Glomerular visceral epithelial cell (primary cell): ENCODE data around the gene GID8.
A peak's percentile ranks its signal among the peaks of the same experiment; 100 is the strongest.

Experiments
- DNase-seq: peaks from one replicate; pipeline ENCODE4 v3.0.0-alpha.2; 2016; ENCODE audit errors: extremely low spot score

The GID8 gene

DNA sequence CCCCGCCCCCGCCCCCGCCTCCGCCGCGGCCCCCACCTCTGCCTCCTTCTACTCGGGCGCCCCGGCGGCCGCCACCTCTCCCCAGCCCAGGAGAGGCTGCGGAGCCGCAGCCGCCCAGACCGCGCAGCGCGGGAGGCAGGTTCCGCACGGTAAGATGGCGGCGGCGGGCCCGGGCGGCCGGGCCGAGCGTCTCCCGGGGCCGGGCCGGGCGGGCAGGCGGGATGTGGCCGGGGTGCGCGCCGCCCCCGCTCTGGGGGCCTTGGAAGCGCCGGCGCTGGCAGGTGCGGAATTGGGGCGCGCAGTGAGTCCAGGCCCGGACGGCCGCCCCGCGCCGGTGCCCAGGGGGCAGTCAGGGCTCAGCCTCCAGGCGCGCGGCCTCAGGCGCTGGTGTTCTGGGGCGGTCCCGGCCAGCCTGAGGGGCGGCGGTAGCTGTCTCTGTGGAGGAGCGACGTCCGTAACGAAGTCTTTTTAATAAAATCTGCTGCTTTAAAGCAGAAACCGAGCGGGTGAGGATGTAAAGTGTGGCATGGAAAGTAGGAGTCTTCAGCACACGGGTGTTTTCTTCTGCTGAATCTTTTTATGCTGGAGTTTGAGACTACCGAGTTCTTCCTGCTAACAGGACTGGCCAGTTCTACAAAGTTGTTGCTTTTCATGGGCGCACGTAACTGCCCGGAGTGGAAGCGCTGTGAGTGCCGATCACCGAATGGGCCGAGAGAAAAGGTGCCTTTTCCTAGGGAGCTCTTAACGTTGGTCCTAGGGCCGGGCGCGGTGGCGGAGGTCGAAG, at the start of gene GID8:
Gene GID8, plus strand, starts transcription at position 43 of the 784 bp plus-strand sequence. CDS start 3,356 bp downstream, outside the sequence.
- peak; percentile 59 for DNase-seq

DNA sequence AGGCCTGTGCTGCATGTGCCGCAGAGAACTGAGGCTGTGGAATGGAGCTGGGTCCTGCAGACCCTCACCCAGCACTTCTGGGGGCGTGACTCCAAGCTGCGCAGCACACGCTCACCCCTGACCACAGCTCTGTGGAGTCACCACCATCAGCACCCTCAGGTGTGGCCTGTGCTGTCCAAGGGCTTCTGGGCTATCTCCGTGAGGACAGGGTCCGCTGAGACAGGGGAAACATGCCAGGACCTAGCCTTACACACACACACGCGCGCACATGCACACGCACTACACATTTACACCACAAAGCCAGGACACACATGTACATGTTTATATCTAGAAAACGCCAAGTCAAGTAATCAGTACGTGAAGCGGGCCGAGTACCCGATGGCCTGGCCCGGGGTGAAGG, 49.5 kb upstream of the GID8 start:
- no peak for DNase-seq

DNA sequence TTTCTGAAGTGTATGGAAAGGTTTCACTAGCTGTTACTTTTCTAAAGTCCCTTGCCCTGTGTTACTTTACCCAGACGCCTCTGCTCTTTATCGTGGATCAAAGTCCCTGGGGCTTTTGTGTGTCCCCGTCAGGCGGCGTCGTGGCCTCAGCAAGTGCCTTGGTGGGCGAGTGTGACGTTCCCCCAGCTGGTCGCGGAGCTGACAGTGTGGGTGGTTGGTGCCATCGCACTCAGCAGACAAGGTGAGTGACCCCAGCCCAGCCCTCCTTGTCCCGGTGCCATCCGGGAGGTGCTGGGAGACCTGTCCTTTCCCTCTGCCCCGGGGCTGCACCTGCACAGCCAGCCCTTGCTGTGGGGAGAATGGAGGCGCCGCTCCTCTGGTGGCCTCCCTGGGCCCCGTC, 49.0 kb upstream of the GID8 start:
- DNase-seq, result no peak

DNA sequence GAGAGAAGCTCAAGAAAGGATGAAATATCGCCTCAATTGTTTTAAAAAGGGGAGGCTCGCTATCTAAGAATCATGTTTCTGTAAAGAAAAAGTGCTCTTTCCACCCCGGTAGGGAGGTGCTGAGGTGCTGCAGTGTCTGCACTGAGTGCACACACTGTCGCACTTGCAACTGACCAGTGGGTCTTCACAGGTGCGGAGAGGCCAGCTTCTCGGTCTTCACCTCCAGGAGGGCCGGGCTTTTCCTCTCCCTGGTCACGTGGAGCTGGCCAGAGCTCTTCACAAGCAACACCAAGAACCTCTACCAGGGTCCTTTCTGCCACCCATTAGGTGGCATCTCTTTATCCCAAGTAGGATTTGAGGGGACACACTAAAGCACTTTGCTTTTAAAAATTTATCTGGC, 48.5 kb upstream of the GID8 start:
- no peak for DNase-seq

DNA sequence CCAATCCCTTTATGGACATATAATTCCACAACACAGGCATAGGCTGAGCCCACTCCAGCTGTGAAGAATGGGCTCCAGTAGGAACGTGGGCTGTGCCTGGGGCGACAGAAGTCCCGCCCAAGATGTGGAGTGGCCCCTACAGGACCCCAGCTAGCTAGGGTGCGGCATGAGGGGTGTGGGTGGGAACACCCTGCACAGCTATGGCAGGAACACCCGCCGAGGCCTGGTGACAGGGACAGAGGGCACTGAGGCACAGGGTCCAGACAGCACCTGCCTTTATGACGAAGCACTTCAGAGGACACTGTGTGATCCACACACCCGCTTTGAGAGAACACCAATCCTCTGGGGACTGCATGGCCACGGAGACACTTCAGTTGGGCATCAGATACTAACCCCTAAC, 48.1 kb upstream of the GID8 start:
- DNase-seq, result no peak

DNA sequence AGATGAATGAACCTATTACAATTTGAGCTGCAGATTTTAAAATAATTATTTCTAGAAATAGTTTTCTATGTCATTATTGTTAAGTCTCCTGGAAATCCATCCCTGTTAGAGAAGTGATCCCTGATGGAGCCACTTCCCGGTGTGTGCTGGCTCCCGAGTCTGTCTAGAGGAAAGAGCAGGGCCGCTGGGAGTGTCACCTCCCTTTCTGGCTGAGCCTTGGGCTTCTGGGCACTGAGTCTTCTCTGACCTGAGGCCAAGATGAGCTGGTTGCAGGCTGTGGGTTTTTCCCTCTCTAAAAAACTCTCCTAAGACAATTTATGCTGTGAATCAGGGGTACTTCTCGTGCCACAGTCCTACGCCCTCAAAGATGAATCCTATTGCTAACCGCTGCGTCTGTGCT, 47.5 kb upstream of the GID8 start:
- DNase-seq, result no peak

DNA sequence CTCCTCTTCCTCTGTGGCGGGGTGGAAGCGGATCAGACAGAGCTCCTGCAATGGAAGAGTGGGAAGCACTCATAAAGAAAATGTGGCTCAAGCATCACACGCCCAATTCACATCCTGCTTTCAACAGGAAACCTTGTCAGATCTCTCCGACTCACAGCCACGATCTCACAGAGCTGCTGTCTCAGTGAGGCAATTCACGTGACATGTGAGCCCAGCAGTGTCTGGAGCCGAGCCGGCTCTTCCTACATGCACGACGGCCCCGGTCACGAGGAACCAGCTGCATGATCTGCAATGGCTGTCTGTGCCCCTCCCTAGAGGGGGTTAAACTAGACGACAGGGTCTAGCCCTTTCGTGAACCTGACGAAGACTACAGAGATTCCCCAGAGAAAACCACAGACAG, 46.8 kb upstream of the GID8 start:
- DNase-seq, result no peak

DNA sequence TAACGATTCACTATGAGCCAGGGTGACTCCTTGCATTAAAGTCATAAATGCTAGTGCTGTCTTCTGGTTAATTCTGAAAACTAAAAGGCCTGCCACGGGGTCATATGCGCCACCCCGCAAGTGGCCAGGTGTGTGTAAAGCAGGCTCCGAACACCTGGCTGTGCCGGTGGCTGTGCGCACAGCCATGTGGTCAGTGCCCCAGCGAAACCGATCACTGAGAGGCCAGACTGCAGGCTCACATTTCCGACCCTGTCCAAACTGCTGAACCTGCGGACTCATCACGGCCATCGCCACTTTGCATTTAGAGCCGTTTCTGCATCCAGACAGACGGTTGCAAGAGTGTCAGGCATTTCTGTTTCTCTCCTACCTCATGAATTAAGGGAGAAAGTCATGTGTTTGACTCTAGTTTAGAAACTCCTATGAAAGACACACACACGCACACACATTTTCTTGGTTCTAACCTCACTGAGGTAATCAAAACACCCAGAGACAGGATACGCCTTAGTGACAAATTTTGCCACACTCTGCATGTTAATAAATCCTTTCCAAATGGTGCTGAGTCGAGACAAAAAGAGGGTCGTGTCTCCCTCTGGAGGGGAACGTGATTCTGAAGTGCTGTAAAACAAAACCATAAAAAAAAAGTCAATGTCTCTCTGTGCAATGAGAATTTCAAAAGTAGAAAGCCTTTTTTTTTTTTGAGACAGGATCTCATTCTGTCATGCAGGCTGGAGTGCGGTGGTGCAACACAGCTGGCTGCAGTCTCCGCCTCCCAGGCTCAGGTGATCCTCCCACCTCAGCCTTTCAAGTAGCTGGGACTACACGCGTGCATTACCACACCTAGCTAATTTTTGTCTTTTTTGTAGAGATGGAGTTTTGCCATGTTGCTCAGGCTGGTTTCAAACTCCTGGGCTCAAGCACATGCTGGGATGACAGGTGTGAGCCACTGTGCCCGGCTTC, 45.3 kb upstream of the GID8 start:
- DNase-seq, result no peak

DNA sequence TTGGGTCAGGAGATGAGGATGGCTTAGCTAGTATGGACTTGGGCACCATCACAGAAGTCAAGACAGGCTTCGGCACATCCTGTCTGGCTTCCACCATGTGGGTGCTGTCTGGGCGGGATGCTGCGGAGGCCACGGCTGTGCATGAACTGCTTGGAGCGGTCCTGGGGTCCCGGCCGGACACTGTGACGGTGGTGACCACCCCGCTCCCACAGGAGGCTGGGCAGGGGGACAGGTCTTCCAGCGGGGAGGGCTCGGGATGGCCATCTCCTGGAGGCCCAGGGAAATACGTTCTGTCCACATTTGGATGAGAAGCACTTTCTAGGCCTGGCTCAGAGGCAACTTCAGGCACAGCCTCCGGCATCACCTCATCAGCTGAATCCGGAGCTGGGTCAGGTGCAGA, 44.2 kb upstream of the GID8 start:
- DNase-seq, result no peak

DNA sequence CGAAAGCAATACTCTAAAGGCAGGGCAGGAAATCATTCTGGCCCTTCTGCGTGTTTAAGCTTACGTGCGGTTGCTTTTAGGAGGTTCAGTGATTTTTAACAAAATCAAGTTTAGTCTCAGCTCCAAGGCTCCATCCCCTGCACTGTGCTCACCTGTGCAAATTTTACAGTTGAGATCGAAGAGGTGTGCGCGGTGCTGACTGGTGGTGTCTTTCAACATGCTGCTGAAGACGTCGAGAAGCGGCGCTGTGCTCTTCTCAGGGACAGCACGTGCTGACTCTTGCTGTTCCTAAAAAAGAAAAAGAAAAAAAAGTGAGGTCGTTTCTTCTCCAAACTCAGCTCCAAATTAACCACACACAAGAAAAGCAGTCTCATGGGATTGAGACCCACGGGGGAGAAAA, 43.7 kb upstream of the GID8 start:
- DNase-seq, result no peak

DNA sequence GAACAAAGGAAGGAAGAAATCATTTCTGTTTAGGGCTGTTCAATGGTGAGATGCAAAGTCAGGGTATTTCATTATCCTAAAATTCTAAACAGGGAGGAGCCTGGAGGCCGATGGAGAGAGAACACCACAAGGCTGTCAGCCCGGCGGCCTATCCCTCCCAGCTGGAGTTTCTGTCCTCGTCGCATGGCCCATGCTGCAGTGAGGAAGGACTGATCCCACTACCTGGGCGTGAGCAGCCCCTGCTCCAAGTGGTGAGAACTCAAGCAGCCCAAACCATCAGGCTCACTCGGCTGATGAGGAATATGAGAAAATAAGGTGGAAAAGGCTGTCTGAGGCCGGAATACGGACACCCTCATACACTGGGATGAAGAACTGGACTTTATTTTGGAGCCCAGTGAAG, 42.4 kb upstream of the GID8 start:
- no peak for DNase-seq

DNA sequence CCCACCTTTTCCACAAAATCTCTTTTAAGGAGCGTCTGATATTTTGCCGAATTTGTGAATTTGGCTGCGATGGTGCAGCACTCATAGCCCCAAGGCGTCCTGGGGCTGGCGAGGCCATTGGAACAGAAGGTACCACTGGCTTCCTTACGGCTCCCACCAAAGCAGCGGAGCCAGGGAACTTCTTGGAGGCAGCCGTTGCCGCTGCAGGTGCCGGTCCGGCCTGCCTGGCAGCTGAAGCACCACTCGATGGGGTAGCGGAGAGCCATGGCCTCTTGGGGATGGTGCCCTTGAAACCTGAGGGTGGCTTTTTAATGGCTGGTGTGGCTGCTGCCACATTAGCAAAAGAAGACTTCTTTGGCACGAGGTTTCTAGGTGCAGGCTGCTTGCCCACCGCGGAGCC, 41.4 kb upstream of the GID8 start:
- no peak for DNase-seq

DNA sequence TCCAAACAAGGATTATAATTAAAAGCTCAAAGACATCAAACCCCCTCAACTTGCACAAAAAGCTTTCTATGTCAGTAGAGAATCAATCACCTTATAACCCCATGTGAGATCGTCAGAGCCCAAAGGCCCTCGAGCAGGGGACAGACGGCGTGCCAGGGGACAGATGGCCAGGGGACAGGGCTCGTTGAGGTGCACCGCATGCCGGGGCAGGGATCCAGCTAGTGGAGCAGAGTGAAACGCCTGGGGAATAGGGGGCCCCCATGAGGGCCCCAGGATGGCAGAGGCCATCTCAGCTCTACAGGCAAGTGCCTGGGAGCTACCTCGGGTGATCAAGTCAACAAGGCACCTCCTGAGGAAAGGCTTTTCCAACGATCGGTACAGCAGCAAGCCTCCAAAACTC, 40.3 kb upstream of the GID8 start:
- no peak for DNase-seq

DNA sequence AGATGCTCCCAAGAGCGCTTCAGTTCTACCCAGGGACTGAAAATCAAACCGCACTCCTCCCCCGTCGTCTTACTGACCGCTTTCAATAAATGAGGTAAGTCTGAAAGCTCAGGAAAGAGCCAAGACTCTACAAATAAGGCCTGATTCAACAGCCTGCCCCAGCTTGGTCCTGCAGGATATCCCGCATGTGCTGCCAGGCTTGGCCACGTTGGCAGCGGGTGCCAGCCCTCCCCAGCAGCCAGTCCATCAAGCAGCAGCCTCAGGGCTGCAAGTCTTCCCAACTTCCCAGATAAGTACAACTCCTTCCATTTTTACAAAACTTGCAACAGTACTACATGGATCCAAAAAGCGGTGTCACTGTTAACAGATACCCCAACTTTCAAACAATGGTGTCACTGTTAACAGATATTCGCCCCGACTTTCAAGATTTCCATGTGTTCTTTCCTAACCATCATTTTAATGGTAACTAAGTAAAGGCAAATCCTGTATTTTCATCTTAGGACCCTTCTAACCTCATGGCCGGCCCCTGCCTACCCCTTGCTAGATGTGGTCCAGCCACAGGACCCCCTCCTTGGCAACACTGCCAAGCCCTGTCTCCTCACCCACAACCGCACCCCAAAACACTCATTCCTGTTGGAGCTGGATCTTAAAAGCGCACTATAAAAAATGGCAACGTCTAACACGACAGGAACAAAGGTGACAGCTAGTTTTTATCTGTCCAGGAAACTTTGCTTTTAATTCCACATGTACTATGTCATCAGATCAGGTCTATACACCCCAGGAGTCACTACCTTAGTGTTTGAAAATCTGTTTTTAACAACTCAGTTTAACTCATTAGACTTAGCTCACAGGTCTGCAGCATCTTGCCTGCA, 39.6 kb upstream of the GID8 start:
- no peak for DNase-seq

DNA sequence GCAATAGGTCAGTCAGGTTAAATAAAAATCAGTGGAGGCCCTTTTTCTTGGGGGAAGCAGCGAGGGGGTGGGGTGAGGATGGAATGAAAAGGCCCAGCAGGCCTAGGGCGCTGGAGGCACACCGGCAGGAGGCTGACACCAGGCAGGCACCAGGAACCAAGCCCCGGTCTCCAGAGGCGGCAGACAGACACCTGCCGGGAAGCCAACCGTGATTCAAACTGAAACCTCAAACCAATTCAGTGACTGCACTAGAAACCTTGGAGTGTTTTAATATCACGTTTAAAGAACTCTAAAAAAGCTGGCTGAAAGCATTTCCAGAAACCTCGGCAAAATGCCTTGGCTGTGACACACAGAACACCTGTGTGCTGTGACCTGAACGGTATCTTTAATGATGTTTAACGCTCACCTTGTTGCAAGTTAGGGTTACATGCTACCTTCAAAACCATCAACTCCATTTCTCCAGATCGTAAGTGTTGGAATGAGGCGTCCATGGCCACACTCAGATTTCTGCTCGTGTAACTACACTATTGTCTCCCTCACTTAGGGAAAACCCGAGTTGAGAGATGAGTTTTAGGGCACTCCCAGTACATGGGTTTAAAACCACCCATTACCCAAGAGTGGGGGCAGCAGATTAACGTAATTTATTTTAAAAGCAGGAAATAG, 38.8 kb upstream of the GID8 start:
- no peak for DNase-seq

DNA sequence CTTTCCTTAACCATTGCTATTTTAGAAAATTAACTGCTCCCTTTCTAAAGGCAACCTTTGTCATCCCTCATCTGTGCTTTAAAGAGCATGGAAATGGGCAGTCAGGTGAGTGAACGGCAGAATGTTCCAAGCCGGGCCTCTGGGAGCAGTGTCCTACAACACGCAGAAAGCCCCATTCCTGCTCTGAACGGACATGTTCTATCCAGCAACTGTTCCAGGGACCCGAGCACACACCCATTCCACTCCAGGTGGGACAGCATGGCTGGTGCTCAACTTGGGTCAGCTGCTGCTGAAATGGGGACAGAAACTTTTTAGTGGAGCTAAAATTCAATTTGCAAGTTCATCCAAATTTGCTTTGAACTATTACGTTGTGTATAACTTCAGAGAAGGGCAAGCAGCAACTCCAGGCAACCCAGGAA, 38.3 kb upstream of the GID8 start:
- DNase-seq, result no peak

DNA sequence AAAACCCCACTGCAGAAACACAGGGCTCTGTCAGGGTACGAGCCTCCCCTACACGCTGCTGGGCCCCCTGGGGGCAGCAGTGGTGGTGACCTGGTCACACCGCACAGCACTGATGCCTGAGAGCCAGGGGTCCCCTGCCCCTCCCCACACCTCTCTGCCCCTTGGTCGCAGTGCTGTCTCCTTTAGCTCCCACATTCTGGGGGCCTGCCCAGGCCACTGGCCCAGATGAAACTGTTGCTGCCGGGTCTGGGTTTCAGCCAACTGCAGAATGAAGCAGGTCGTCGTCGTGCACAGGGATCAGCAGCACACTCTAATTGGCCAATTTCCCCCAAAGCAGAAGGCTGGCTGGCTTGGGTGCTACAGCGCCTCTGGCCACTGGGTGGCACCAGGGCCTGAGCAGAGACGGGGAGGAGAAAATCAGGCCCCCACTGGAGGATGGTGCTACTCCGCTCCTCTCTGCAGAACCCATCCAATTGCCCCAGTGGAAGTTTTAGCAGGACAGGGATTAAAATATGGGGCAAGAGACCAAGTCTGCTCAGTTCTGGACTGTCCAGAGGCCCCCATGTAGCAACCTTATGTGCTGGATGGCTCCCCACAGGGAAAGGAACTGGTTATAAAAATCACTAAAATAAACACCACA, 37.8 kb upstream of the GID8 start:
- DNase-seq, result peak; percentile 77

DNA sequence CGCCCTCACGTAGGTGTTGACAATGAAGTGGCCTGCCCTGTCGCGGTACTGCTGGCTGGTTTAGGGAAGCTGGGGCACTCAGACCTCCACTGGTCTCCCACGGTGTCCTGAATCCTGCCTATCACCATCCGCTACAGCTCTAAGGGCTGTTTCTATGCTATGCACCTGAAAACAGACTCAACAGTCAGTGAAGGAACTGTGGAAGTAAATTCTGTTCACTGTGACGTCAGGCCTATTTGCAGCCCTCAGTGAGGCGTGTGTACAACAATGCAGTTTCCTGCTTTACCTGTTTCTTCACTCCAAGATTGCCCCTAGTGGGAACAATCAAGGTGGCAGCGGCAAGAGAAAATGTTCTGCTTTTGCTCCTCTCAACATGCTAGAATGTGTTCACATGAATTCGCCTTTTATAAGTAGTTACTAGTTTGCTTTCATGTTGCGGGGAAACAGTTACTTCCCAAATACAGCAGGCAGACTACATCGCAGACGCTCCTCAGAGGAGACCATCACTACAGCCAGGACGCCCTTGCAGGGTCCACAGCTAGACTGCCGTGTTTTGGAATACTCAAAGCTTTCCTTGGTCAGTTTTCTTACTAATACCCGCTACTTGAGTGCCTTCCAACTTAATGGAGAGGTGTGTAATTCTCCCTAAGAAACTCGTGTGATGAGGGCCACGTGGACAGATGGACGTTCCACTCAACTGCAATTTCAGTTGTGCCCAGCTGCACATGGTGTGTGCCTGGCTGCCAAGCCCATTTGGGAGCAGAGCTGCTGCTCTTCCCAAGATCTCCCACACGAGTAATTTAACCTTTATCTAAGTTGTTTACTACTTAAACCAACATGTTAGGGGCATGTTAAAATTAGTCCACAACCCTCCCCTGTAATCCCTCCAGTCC, 37.0 kb upstream of the GID8 start:
- DNase-seq, result no peak

DNA sequence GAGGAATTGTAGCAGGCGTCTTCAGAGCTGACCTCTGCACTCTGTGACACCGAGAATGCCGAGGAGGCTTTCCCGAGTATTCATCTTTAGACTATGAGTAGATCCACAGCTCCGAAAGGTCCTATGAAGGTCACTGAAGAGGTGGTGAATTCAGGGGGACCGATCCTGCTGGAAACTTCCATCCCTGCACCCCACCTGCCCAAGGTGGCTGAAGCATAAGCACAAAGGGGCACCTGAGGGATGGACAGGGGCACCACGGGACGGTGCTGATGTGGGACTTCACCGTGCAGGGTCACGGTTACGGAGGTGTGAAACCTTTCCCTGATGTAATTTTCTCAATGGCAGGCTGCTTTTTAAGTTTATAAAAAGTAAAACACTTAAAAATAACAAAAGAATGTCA, 36.1 kb upstream of the GID8 start:
- no peak for DNase-seq
